ENCODE measurements around the gene MEX3C. TPM values are rescaled to one million over a fixed set of nuclear protein-coding genes. Genes with fewer than 3 reads are reported as not detected.

Gene MEX3C
- total RNA-seq, 2 experiments from 2014 or later = 41.9 to 43.4 TPM

DNA sequence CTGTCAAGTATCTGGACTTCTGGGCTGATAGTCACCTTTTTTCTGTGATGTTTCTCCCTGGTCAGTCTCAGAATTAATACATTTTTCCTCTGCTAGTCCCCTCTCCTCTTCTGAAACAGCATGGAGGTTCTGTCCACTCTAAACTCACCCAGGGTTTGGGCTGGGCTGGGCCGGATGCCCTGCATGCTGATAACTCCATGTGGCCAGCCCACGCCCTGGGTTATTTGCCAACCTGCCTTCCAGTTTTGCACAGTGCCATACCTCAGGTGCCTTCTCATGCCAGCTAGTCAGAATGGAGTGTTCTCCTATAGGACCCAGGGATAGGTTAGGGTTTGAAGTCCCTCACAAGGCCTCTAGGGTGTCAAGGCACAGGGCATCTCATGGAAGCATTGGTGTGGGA is 32.2 kb downstream of the MEX3C start:
- Histone ChIP-seq H3K4me2 (ENCODE audit: low read length) (no peak overlapping the region), H3K9me3 (ENCODE audit: low read length) (no peaks in the 10 kb centered on the region), H3K4me1 (ENCODE audit: insufficient read depth, low read length, poor library complexity, severe bottlenecking) (peaks cover 28% of the 10 kb centered on the region), H4K20me1 (ENCODE audit: insufficient read depth, low read length) (no peaks in the 10 kb centered on the region), H3K4me3 (ENCODE audit: low read depth, low read length, poor library complexity, severe bottlenecking) (no peak overlapping the region), H3K36me3 (ENCODE audit: insufficient read depth, low read length) (no peaks in the 10 kb centered on the region), H2AFZ (ENCODE audit: low read length) (no peak overlapping the region), H3K79me2 (ENCODE audit: insufficient read depth, low read depth, low read length) (no peaks in the 10 kb centered on the region), H3K27ac (ENCODE audit: low read depth, low read length, poor library complexity, severe bottlenecking) (no peak overlapping the region), H3K9me2 (ENCODE audit: insufficient read depth, low read length) (no peaks in the 10 kb centered on the region)
- BruUV-seq (replicated peaks) = no TSS peak
- intact Hi-C loops (cut with micrococcal nuclease; ENCODE audit: unreplicated experiment) = no loop called here
- POLR2A ChIA-PET = interaction anchor here (0.8 to 0.9 kb wide), 2 partner anchors 10 to 27 kb away, joined by 3 to 4 read pairs; no protein-coding TSS in a partner anchor
- TF ChIP-seq EZH2phosphoT487 (IDR thresholded peaks at IDR 0.05; ENCODE audit: borderline replicate concordance, low read depth, low read length) = no peak
- TF ChIP-seq, protein P1, sequence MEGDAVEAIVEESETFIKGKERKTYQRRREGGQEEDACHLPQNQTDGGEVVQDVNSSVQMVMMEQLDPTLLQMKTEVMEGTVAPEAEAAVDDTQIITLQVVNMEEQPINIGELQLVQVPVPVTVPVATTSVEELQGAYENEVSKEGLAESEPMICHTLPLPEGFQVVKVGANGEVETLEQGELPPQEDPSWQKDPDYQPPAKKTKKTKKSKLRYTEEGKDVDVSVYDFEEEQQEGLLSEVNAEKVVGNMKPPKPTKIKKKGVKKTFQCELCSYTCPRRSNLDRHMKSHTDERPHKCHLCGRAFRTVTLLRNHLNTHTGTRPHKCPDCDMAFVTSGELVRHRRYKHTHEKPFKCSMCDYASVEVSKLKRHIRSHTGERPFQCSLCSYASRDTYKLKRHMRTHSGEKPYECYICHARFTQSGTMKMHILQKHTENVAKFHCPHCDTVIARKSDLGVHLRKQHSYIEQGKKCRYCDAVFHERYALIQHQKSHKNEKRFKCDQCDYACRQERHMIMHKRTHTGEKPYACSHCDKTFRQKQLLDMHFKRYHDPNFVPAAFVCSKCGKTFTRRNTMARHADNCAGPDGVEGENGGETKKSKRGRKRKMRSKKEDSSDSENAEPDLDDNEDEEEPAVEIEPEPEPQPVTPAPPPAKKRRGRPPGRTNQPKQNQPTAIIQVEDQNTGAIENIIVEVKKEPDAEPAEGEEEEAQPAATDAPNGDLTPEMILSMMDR (conservative IDR thresholded peaks at IDR 0.05; ENCODE audit: low read length) = no peak
- CTCF ChIA-PET (ENCODE audit: unreplicated experiment) = no interaction called here
- DNase-seq (ENCODE audit: low spot score) = no peak

DNA sequence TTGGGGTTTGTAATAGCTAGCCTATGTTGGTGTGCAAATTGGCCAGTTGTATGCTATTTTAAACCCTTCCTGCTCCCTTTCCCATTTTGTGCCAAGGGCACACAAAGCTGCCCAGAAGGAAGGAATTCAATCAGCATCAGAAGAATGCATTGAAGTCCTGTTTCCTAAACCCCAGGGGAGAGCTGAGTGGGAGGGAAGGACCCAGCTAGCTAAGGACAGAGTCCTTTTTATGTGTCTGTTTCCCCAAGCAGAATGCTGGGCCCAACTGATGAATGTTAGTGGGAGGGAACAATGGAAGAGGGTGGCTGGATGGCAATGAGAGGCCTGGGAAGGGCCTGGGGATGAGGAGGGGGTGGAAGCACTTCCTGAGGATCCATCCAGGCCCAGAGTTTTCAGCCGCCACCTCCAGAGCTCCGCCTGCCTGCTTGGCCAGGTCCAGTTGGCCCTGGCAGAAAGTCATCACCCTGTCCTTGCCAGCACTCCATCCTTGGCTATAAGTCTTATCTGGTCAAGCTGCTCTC is 32.7 kb downstream of the MEX3C start:
- no peaks in the 10 kb centered on the region for H3K9me2 ChIP-seq (ENCODE audit: insufficient read depth, low read length)
- 0 out of 2 replicates have a peak overlapping the region, but pooled peaks have one; percentile 25 for H2AFZ ChIP-seq (ENCODE audit: low read length)
- no peaks in the 10 kb centered on the region for H3K79me2 ChIP-seq (ENCODE audit: insufficient read depth, low read depth, low read length)
- no peak overlapping the region for H3K27ac ChIP-seq (ENCODE audit: low read depth, low read length, poor library complexity, severe bottlenecking)
- peaks cover 32% of the 10 kb centered on the region for H3K4me1 ChIP-seq (ENCODE audit: insufficient read depth, low read length, poor library complexity, severe bottlenecking)
- H3K4me3 ChIP-seq (ENCODE audit: low read depth, low read length, poor library complexity, severe bottlenecking) = no peak overlapping the region
- TF ChIP-seq, protein P1 (conservative IDR thresholded peaks at IDR 0.05; ENCODE audit: low read length) = no peak
- no peak for TF ChIP-seq EZH2phosphoT487 (IDR thresholded peaks at IDR 0.05; ENCODE audit: borderline replicate concordance, low read depth, low read length)
- H4K20me1 ChIP-seq (ENCODE audit: insufficient read depth, low read length) = no peaks in the 10 kb centered on the region
- CTCF ChIA-PET (ENCODE audit: unreplicated experiment) = no interaction called here
- H3K4me2 ChIP-seq (ENCODE audit: low read length) = peak overlapping the region; percentile 32
- DNase-seq (ENCODE audit: low spot score) = no peak
- intact Hi-C loops (cut with micrococcal nuclease; ENCODE audit: unreplicated experiment) = no loop called here
- POLR2A ChIA-PET = interaction anchor here (0.8 to 1.0 kb wide), 3 partner anchors 9 to 30 kb away, joined by 3 to 4 read pairs (median 3); no protein-coding TSS in a partner anchor
- H3K36me3 ChIP-seq (ENCODE audit: insufficient read depth, low read length) = no peaks in the 10 kb centered on the region
- no peaks in the 10 kb centered on the region for H3K9me3 ChIP-seq (ENCODE audit: low read length)
- no TSS peak for BruUV-seq (replicated peaks)

DNA sequence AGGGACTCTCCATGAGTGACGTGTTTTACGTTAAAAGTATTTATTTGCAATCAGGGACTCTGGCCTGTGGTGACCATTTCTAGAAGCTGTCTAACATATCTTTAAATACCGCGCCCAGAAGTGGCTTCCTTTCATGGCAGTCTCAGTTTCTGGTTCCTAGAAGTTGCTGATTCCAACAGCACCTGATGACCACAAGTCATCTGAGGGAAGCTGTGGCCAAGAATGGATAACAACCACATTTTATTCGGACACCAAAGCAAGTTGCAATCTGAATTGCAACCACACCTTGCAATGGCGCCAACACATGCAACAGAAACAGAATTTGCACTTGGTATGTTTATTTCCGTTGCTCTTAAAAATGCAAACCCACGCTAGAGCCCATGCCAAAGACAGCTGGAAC is 33.1 kb downstream of the MEX3C start:
- H3K4me1 ChIP-seq (ENCODE audit: insufficient read depth, low read length, poor library complexity, severe bottlenecking) = peaks cover 36% of the 10 kb centered on the region
- H3K4me2 ChIP-seq (ENCODE audit: low read length) = peak overlapping the region; percentile 32
- no peaks in the 10 kb centered on the region for H3K9me3 ChIP-seq (ENCODE audit: low read length)
- H3K36me3 ChIP-seq (ENCODE audit: insufficient read depth, low read length) = no peaks in the 10 kb centered on the region
- ChIA-PET CTCF (ENCODE audit: unreplicated experiment) (no interaction called here), POLR2A (interaction anchor here (1.0 kb wide), 1 partner anchor 31 kb away, joined by 3 read pairs; no protein-coding TSS in a partner anchor)
- peak; percentile 22 for DNase-seq (ENCODE audit: low spot score)
- H4K20me1 ChIP-seq (ENCODE audit: insufficient read depth, low read length) = no peaks in the 10 kb centered on the region
- TF ChIP-seq, protein P1 (conservative IDR thresholded peaks at IDR 0.05; ENCODE audit: low read length) = peak; percentile 23; the same call in 1 of the 2 replicates
- no peak for TF ChIP-seq EZH2phosphoT487 (IDR thresholded peaks at IDR 0.05; ENCODE audit: borderline replicate concordance, low read depth, low read length)
- H3K4me3 ChIP-seq (ENCODE audit: low read depth, low read length, poor library complexity, severe bottlenecking) = no peak overlapping the region
- no peaks in the 10 kb centered on the region for H3K79me2 ChIP-seq (ENCODE audit: insufficient read depth, low read depth, low read length)
- no peak overlapping the region for H3K27ac ChIP-seq (ENCODE audit: low read depth, low read length, poor library complexity, severe bottlenecking)
- 0 out of 2 replicates have a peak overlapping the region, but pooled peaks have one; percentile 25 for H2AFZ ChIP-seq (ENCODE audit: low read length)
- H3K9me2 ChIP-seq (ENCODE audit: insufficient read depth, low read length) = no peaks in the 10 kb centered on the region
- intact Hi-C loops (cut with micrococcal nuclease; ENCODE audit: unreplicated experiment) = no loop called here
- BruUV-seq (replicated peaks) = no TSS peak
